Progenitor cell of endocrine pancreas (in vitro differentiated cells): ENCODE measurements around the gene RNF144B. TPM values are rescaled to one million over a fixed set of nuclear protein-coding genes. Genes with fewer than 3 reads are reported as not detected.

Source experiments
- DNase-seq: peaks from one replicate; pipeline ENCODE4 v3.0.0; 2021; ENCODE audit warnings: low spot score; ENCODE audit not compliant: unreplicated experiment
- H3K27ac Mint-ChIP-seq: 2 replicates; pipeline ENCODE4 v1.8.0; 2021; ENCODE audit warnings: mild to moderate bottlenecking, moderate library complexity, mixed read lengths
- H3K27me3 Mint-ChIP-seq: 2 replicates; pipeline ENCODE4 v1.8.0; 2021; ENCODE audit warnings: mixed read lengths
- H3K36me3 Mint-ChIP-seq: 2 replicates; pipeline ENCODE4 v1.8.0; 2022; ENCODE audit warnings: mixed read lengths; ENCODE audit not compliant: insufficient read depth
- H3K4me1 Mint-ChIP-seq: 2 replicates; pipeline ENCODE4 v1.8.0; 2021; ENCODE audit warnings: low read depth, mixed read lengths
- H3K4me3 Mint-ChIP-seq: 2 replicates; pipeline ENCODE4 v1.8.0; 2021; ENCODE audit warnings: low read depth, mild to moderate bottlenecking, moderate library complexity, mixed read lengths
- H3K9me3 Mint-ChIP-seq: 2 replicates; pipeline ENCODE4 v1.8.0; 2021; ENCODE audit warnings: low read depth, mixed read lengths
- total RNA-seq: library from RNA; stranded (reverse); gene quantifications from 2 replicates; pipeline ENCODE4 v1.2.1, GENCODE V29; 2021
- TF ChIP-seq, protein P1 (sequence below): fragments of 200-600 bp; sonication (generic); IDR thresholded peaks from one replicate; pipeline ENCODE4 v1.5.0; 2021; ENCODE audit warnings: antibody characterized with exemption, mild to moderate bottlenecking; ENCODE audit not compliant: unreplicated experiment

Gene RNF144B
- total RNA-seq, 1 donor from 2014 or later, result 3.1 TPM

DNA sequence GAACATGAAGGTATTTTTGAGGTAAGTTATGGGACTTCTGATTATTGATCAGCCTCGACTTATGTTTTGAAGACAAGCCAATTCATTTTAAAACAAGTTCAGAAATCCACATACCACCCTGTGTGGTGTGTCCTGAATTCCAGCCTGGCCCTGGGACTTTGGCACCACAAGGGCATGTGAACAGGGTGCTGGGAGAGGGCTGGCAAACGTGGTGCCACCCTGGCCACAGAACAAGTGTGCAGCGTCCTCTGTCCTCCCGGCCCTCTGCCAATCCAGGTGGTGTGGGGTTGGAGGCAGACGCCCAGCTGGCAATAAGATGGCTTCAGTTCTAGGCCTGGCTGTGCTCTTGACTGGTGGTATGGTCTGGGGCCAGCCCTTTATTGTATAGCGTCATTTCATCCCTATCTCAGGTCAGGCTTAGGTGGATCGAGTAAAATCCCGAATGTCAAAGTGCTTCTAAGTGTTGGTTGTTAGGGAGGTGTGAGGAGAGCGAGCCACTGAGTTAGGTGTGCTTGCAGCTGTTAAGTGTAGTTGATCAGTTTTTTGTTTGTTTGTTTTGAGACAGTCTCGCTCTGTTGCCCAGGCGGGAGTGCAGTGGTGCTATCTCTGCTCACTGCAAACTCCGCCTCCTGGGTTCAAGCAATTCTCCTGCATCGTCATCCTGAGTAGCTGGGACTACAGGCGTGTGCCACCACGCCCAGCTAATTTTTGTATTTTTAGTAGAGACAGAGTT, 84.2 kb downstream of the RNF144B start:
- Mint-ChIP-seq H3K9me3 (no peaks in the 10 kb centered on the region), H3K4me3 (no peak overlapping the region), H3K36me3 (no peaks in the 10 kb centered on the region), H3K4me1 (peaks cover 6% of the 10 kb centered on the region), H3K27me3 (no peaks in the 10 kb centered on the region), H3K27ac (no peak overlapping the region)
- TF ChIP-seq, protein P1, sequence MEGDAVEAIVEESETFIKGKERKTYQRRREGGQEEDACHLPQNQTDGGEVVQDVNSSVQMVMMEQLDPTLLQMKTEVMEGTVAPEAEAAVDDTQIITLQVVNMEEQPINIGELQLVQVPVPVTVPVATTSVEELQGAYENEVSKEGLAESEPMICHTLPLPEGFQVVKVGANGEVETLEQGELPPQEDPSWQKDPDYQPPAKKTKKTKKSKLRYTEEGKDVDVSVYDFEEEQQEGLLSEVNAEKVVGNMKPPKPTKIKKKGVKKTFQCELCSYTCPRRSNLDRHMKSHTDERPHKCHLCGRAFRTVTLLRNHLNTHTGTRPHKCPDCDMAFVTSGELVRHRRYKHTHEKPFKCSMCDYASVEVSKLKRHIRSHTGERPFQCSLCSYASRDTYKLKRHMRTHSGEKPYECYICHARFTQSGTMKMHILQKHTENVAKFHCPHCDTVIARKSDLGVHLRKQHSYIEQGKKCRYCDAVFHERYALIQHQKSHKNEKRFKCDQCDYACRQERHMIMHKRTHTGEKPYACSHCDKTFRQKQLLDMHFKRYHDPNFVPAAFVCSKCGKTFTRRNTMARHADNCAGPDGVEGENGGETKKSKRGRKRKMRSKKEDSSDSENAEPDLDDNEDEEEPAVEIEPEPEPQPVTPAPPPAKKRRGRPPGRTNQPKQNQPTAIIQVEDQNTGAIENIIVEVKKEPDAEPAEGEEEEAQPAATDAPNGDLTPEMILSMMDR, result no peak
- DNase-seq, result no peak

DNA sequence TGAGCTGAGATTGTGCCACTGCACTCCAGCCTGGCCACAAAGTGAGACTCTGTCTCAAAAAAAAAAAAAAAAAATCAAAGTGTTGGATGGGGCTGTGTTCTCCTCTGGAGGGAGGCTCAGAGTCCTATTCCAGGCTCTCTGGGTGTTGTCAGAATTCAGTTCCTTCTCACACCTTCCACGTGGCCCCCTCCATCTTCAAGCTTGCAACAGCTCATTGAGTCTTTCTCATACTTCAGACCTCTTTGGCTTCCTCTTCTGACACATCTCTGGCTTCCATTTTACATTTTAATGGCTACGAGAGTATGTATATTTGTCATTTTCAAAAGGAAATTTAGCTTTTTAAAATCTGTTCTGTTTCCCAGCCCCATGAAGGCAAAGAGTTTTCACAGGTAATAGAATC, 85.8 kb downstream of the RNF144B start:
- H3K27ac Mint-ChIP-seq, result no peak overlapping the region
- no peak for DNase-seq
- H3K4me3 Mint-ChIP-seq, result no peak overlapping the region
- no peaks in the 10 kb centered on the region for H3K27me3 Mint-ChIP-seq
- H3K9me3 Mint-ChIP-seq, result no peaks in the 10 kb centered on the region
- TF ChIP-seq, protein P1, result no peak
- H3K36me3 Mint-ChIP-seq, result no peaks in the 10 kb centered on the region
- peaks cover 5% of the 10 kb centered on the region for H3K4me1 Mint-ChIP-seq

DNA sequence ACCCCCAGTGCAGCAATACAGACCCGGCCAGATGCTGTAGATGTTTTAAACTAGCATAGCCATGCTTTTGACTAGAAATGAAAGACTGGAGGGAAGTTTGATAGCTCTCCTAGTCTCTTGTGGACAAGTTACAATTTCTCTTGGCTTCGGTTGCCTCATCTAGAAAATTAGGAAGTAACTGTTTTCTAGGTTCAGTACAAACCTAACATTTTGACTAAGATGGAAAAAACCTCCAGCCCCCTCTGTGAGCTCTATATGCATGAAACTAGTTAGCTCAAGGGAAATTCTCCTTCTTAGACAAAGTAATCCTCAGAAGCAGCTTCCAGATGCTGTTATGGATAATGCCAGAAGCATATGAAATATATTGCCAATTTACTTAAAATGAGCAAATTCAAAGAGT, 86.6 kb downstream of the RNF144B start:
- no peaks in the 10 kb centered on the region for H3K9me3 Mint-ChIP-seq
- H3K27ac Mint-ChIP-seq, result no peak overlapping the region
- H3K4me3 Mint-ChIP-seq, result no peak overlapping the region

DNA sequence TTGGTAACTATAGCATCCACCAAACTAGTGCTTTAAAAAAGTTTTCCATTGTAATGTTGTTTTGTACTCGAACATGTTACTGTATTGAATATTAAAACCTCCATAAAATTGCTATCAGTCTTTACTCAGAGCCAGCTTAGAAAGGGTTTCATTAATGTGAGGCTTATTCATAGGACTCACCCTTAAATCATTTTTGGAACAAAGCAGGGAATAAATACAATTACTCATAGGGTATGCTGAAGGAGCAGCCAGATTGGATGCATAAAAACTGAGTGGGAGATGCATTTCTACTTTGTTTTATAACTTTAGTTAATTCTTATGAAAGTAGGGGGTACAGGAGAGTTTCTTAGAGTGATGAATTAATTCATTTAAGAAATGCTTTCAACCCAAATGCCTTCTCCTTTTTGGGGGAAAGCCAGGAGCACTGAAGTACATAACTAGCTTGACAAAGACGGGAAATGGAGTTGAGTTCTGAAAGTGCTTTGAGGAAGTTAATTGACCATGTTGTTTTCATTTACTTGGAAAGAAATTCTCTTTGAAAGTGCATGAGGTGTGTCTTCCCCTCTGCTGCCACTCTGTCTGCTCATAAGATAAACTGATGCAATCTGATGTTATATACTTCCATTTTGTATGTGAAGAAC, 90.3 kb downstream of the RNF144B start:
- Mint-ChIP-seq H3K36me3 (no peaks in the 10 kb centered on the region), H3K27me3 (no peaks in the 10 kb centered on the region), H3K4me1 (no peaks in the 10 kb centered on the region), H3K9me3 (no peaks in the 10 kb centered on the region), H3K4me3 (no peak overlapping the region), H3K27ac (no peak overlapping the region)
- no peak for DNase-seq
- TF ChIP-seq, protein P1, result no peak

More for the DNA sequence above, 86.6 kb downstream of the RNF144B start:
- no peaks in the 10 kb centered on the region for H3K4me1 Mint-ChIP-seq
- TF ChIP-seq, protein P1, result no peak
- no peak for DNase-seq
- H3K27me3 Mint-ChIP-seq, result no peaks in the 10 kb centered on the region
- H3K36me3 Mint-ChIP-seq, result no peaks in the 10 kb centered on the region

DNA sequence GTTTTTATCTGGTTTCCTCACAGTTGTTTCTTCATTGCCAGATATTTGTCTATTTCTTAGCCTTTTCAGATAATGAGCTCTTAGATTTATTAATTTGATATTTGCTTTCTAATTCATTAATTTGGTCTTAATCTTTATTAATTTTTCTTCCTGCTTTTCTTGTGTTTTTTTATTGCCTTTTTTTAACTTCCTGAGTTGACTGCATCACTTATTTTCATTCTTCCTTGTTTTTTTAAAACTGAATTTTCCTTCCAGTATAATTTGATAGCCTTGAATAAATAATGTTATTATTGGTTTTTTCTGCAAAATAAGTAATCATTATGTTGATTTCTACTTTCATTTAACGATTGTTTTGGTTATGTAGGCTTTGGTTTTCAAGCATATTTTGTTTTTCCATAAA, 91.5 kb downstream of the RNF144B start:
- H3K27ac Mint-ChIP-seq, result no peak overlapping the region
- no peak for DNase-seq
- no peak overlapping the region for H3K4me3 Mint-ChIP-seq
- TF ChIP-seq, protein P1, result no peak
- H3K27me3 Mint-ChIP-seq, result no peaks in the 10 kb centered on the region
- no peaks in the 10 kb centered on the region for H3K9me3 Mint-ChIP-seq
- no peaks in the 10 kb centered on the region for H3K4me1 Mint-ChIP-seq
- no peaks in the 10 kb centered on the region for H3K36me3 Mint-ChIP-seq
